ENCODE data around the gene STAU1. TPM values are rescaled to one million over a fixed set of nuclear protein-coding genes. Genes with fewer than 3 reads are reported as not detected.

STAU1 gene
- total RNA-seq, 4 donors from 2014 or later, result 39.1 to 61.4 (median 54.4) TPM

DNA sequence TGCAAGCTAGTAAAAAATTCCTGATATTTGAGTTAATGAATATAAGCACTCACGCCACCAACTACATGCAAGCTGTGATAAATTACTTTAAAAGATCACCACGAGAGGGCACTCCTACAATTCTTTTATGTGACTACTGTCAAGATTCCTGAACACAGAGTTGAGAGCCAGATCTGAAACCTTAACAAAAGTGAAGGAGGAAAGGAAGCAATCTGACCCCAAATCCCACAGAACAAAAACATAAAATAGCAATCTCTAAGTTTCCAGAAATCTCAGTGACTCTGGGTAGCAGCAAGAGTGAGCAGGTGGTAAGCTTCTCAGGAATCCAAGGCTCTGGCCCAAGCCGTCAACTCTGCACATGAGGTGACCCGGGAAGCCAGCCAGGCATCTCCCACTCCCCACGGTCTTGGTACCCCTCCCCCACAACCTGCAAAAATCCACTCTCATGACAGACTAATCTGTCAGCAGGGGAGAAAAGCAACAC, 55.1 kb downstream of the STAU1 start:
- Histone ChIP-seq H3K36me3 (peaks cover 0 to 19% of the 10 kb centered on the region in 2 donors), H3K4me1 (no peaks in the 10 kb centered on the region), H3K4me3 (no peak overlapping the region), H3K27ac (peak overlapping the region in 1 of 4 donors; percentile 42), H3K9me3 (no peaks in the 10 kb centered on the region), H3K27me3 (no peaks in the 10 kb centered on the region)
- DNase-seq, result no peak
- peak; percentile 83 to 84 for ATAC-seq
- TF ChIP-seq, protein P1, sequence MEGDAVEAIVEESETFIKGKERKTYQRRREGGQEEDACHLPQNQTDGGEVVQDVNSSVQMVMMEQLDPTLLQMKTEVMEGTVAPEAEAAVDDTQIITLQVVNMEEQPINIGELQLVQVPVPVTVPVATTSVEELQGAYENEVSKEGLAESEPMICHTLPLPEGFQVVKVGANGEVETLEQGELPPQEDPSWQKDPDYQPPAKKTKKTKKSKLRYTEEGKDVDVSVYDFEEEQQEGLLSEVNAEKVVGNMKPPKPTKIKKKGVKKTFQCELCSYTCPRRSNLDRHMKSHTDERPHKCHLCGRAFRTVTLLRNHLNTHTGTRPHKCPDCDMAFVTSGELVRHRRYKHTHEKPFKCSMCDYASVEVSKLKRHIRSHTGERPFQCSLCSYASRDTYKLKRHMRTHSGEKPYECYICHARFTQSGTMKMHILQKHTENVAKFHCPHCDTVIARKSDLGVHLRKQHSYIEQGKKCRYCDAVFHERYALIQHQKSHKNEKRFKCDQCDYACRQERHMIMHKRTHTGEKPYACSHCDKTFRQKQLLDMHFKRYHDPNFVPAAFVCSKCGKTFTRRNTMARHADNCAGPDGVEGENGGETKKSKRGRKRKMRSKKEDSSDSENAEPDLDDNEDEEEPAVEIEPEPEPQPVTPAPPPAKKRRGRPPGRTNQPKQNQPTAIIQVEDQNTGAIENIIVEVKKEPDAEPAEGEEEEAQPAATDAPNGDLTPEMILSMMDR (IDR thresholded peaks at IDR 0.05 in 4 of 5, conservative IDR thresholded peaks at IDR 0.05 in 1 of 5), result peak; percentile 34 to 64 (median 58)
- no peak for TF ChIP-seq POLR2A (IDR thresholded peaks at IDR 0.05)
- intact Hi-C loops (cut with DNase I; ENCODE audit: low total_unique reads), result loop anchor here (1.0 to 5.0 kb wide), 2 partner anchors 84 to 86 kb away; partner anchors contain the start of gene CSE1L
- in situ Hi-C loops (cut with MboI; ENCODE audit: low sequenced_read_pairs in 4 of 4), result loop anchor here (5.0 kb wide), 1 partner anchor 84 kb away; the partner anchor contains the start of gene DDX27 (in 4 of the 4)

DNA sequence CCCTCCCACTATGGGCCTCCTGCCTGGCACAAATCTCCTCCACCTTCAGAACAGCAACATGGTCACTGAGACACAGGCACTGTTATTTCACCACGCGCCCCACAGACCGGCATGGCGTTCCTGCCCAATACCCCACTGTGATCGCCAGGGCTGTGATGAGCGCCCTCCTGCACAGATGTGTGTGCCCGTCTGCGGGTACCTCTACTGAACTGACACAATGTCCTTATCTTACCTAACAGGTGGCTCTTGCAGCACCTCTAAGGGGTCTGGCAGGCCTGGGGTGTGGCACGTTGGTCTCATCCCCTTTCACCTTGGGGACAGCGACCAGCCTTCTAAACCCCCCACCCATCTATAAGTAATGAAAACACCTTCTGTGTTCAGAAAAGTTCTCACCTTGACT, 64.2 kb downstream of the STAU1 start:
- in situ Hi-C loops (cut with MboI; ENCODE audit: low sequenced_read_pairs in 4 of 4), result no loop called here
- H3K36me3 ChIP-seq, result peaks cover 5 to 53% of the 10 kb centered on the region in 2 donors

DNA sequence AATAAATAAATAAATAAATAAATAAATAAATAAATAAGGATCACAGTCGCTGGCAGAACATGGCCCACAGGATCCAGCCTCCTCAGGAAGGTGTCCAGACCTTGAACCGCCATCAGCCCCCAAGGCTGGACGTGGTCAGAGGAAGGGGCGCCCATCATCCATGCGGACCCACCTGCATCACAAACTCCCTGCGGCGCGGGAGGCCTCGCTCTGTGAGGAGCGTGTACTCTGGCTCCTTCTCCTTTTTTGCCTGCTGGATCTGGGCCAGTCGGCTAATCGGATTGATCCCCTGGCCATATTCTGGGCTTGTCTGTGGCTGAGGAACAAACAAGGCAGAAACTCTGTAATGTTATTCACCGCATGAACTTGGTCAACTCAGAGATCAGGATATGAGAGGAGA, 65.2 kb downstream of the STAU1 start:
- no peaks in the 10 kb centered on the region for H3K27me3 ChIP-seq
- intact Hi-C loops (cut with DNase I; ENCODE audit: low total_unique reads) (no loop called here), in situ Hi-C loops (cut with MboI; ENCODE audit: low sequenced_read_pairs in 4 of 4) (no loop called here)
- H3K36me3 ChIP-seq, result peaks cover 5 to 64% of the 10 kb centered on the region in 2 donors
- TF ChIP-seq POLR2A (IDR thresholded peaks at IDR 0.05), result no peak
- TF ChIP-seq, protein P1 (IDR thresholded peaks at IDR 0.05 in 4 of 5, conservative IDR thresholded peaks at IDR 0.05 in 1 of 5), result no peak
- DNase-seq (no peak), ATAC-seq (no peak)
- H3K4me3 ChIP-seq, result no peak overlapping the region
- H3K27ac ChIP-seq, result no peak overlapping the region
- no peaks in the 10 kb centered on the region for H3K4me1 ChIP-seq
- no peaks in the 10 kb centered on the region for H3K9me3 ChIP-seq

More for the DNA sequence above, 64.2 kb downstream of the STAU1 start:
- intact Hi-C loops (cut with DNase I; ENCODE audit: low total_unique reads), result no loop called here
- Histone ChIP-seq H3K9me3 (no peaks in the 10 kb centered on the region), H3K27me3 (no peaks in the 10 kb centered on the region), H3K27ac (no peak overlapping the region), H3K4me3 (no peak overlapping the region), H3K4me1 (no peaks in the 10 kb centered on the region)
- ATAC-seq, result no peak
- no peak for TF ChIP-seq POLR2A (IDR thresholded peaks at IDR 0.05)
- TF ChIP-seq, protein P1 (IDR thresholded peaks at IDR 0.05 in 4 of 5, conservative IDR thresholded peaks at IDR 0.05 in 1 of 5), result no peak
- no peak for DNase-seq

DNA sequence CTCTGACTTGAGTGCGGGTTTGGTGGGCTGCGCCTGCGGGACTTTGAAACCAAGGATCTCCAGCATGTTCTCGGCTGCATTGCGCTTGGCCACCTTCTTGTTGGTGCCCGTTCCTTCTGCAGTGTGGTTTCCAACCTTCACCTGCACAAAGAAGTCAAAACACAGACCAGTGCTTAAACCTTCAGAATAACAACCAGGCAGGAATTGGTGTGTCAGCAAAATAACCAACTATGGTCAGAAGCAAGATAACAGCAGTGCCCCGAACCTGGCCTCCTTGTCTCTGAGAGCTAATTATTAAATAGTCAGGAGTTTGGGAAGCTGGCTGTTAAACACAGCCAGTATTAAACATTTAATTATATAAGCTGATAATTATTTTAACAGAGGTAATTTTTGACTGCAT, 68.1 kb downstream of the STAU1 start:
- no peaks in the 10 kb centered on the region for H3K4me1 ChIP-seq
- no peaks in the 10 kb centered on the region for H3K9me3 ChIP-seq
- H3K4me3 ChIP-seq, result no peak overlapping the region
- DNase-seq (no peak), ATAC-seq (no peak)
- H3K27me3 ChIP-seq, result no peaks in the 10 kb centered on the region
- H3K27ac ChIP-seq, result no peak overlapping the region
- TF ChIP-seq, protein P1 (IDR thresholded peaks at IDR 0.05 in 4 of 5, conservative IDR thresholded peaks at IDR 0.05 in 1 of 5), result no peak
- no peak for TF ChIP-seq POLR2A (IDR thresholded peaks at IDR 0.05)
- H3K36me3 ChIP-seq, result peaks cover 5 to 93% of the 10 kb centered on the region in 2 donors
- intact Hi-C loops (cut with DNase I; ENCODE audit: low total_unique reads), result no loop called here
- in situ Hi-C loops (cut with MboI; ENCODE audit: low sequenced_read_pairs in 4 of 4), result no loop called here

DNA sequence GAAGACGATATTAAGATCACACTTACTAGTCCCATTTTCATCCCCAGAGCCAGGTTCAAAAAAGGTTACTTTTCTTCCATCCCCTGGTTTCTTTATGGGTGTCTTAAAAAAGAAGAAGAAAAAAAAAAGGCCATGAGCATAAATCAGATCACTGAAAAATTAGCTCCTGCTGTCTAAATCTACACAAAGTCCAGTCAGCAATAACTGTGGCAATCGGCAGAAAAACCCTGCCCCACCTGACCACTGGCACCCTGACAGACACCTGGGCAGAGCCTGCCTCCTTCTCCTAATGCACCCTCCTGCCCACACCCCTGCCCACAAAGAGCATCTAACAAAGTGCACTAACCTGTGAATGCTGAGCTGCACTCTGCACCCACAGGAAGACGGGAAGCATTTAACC, 69.8 kb downstream of the STAU1 start:
- H3K4me3 ChIP-seq, result no peak overlapping the region
- DNase-seq, result no peak
- in situ Hi-C loops (cut with MboI; ENCODE audit: low sequenced_read_pairs in 4 of 4) (no loop called here), intact Hi-C loops (cut with DNase I; ENCODE audit: low total_unique reads) (no loop called here)
- no peak for ATAC-seq
- no peak for TF ChIP-seq POLR2A (IDR thresholded peaks at IDR 0.05)
- TF ChIP-seq, protein P1 (IDR thresholded peaks at IDR 0.05 in 4 of 5, conservative IDR thresholded peaks at IDR 0.05 in 1 of 5), result no peak
- no peaks in the 10 kb centered on the region for H3K9me3 ChIP-seq
- peaks cover 5 to 92% of the 10 kb centered on the region in 2 donors for H3K36me3 ChIP-seq
- H3K4me1 ChIP-seq, result no peaks in the 10 kb centered on the region
- H3K27me3 ChIP-seq, result no peaks in the 10 kb centered on the region
- H3K27ac ChIP-seq, result no peak overlapping the region

Data from gastrocnemius medialis (tissue), 4 donors.